Panc1 (cell line): ENCODE measurements around the gene TMEM43.

Source experiments
- CTCF ChIP-seq: fragments of 450-650 bp; IDR thresholded peaks from 2 replicates; pipeline ENCODE4 v1.5.1; 2017; ENCODE audit warnings: mild to moderate bottlenecking
- POLR2AphosphoS5 ChIP-seq: IDR thresholded peaks from 2 replicates; pipeline ENCODE4 v1.6.1; 2012; ENCODE audit warnings: mild to moderate bottlenecking, low read depth, low read length, moderate library complexity
- REST ChIP-seq, 2 experiments: IDR thresholded peaks; 2 replicates each; pipeline ENCODE4 v1.6.1; 2011 to 2012; ENCODE audit warnings: low read depth in 2 of 2, control low read depth in 1 of 2, low read length in 1 of 2, mild to moderate bottlenecking in 1 of 2, moderate library complexity in 1 of 2; ENCODE audit not compliant: insufficient read depth in 1 of 2
- TCF7L2 ChIP-seq: IDR thresholded peaks from 2 replicates; pipeline ENCODE4 v1.6.1; 2011; ENCODE audit warnings: mild to moderate bottlenecking, low read depth, low read length, inconsistent platforms

- no peak for TF ChIP-seq POLR2AphosphoS5
- TF ChIP-seq CTCF = no peak
- no peak for TF ChIP-seq TCF7L2
- TF ChIP-seq REST (IDR thresholded peaks at IDR 0.05; ENCODE audit: insufficient read depth in 1 of 2, low read depth in 2 of 2, low read length in 1 of 2) = no peak
Observed at GRCh38 chr3:14130707-14131106, 5.9 kb downstream of the TMEM43 start.
